OCI-LY3 (cell line): ENCODE measurements around the gene ARHGAP15.

Source experiments
- H2AFZ ChIP-seq: fragments of 200-600, 300-600 bp; shearing (Covaris generic); 2 replicates; pipeline ENCODE4 v1.6.0; 2014; ENCODE audit warnings: antibody characterized with exemption, low read depth, low read length
- H3K27ac ChIP-seq: fragments of 200-600, 300-600 bp; sonication (generic); 2 replicates; pipeline ENCODE4 v1.5.1; 2014; ENCODE audit warnings: mild to moderate bottlenecking, low read length, moderate library complexity, mixed read lengths
- H3K27me3 ChIP-seq: fragments of 200-600, 300-600 bp; sonication (generic); 2 replicates; pipeline ENCODE4 v1.6.1; 2014; ENCODE audit warnings: low read depth, low read length, mixed read lengths
- H3K36me3 ChIP-seq: fragments of 200-600, 300-600 bp; sonication (generic); replicated peaks from 2 replicates; pipeline ENCODE3; 2014; ENCODE audit warnings: low read depth, low read length, mixed read lengths
- H3K4me1 ChIP-seq: fragments of 300-600, 200-600 bp; sonication (generic); 2 replicates; pipeline ENCODE4 v1.6.1; 2014; ENCODE audit warnings: low read length, mixed read lengths
- H3K4me2 ChIP-seq: fragments of 200-600, 300-600 bp; sonication (generic); 2 replicates; pipeline ENCODE4 v1.6.1; 2014; ENCODE audit warnings: low read length, mixed read lengths
- H3K4me3 ChIP-seq: fragments of 300-600, 200-600 bp; sonication (generic); 2 replicates; pipeline ENCODE4 v1.5.1; 2014; ENCODE audit warnings: antibody characterized with exemption, mild to moderate bottlenecking, low read length, moderate library complexity
- H3K79me2 ChIP-seq: fragments of 300-600, 200-600 bp; shearing (Covaris generic); 2 replicates; pipeline ENCODE4 v1.6.1; 2014; ENCODE audit warnings: mild to moderate bottlenecking, low read length, mixed read lengths
- H3K9ac ChIP-seq: fragments of 300-600, 200-600 bp; shearing (Covaris generic); 2 replicates; pipeline ENCODE4 v1.6.0; 2014; ENCODE audit warnings: mild to moderate bottlenecking, low read length, moderate library complexity
- H3K9me3 ChIP-seq: fragments of 200-600, 300-600 bp; shearing (Covaris generic); 2 replicates; pipeline ENCODE4 v1.6.1; 2014; ENCODE audit warnings: low read length, mixed read lengths; ENCODE audit not compliant: insufficient read depth
- H4K20me1 ChIP-seq: fragments of 200-600, 300-600 bp; sonication (generic); 2 replicates; pipeline ENCODE4 v1.6.1; 2016; ENCODE audit warnings: low read length, mixed read lengths; ENCODE audit not compliant: insufficient read depth
- CTCF ChIP-seq: fragments of 200-600, 300-600 bp; sonication (generic); IDR thresholded peaks from 2 replicates; pipeline ENCODE4 v1.5.1; 2014; ENCODE audit warnings: antibody characterized with exemption, low read length, low read depth
- EZH2phosphoT487 ChIP-seq: fragments of 200-600 bp; shearing (Covaris generic); IDR thresholded peaks from 2 replicates; pipeline ENCODE4 v1.6.1; 2018; ENCODE audit warnings: antibody characterized with exemption, mixed run types, low read depth

ARHGAP15 gene

GRCh38 chr2:143355870-143356269, 226.7 kb downstream of the ARHGAP15 start:
- H4K20me1 ChIP-seq = 0 out of 2 replicates have a peak, but pooled peaks cover 3% of the 10 kb centered on the region
- H3K9ac ChIP-seq = no peak overlapping the region
- no peak overlapping the region for H2AFZ ChIP-seq
- H3K36me3 ChIP-seq = no peaks in the 10 kb centered on the region
- H3K79me2 ChIP-seq = no peaks in the 10 kb centered on the region
- TF ChIP-seq EZH2phosphoT487 (no peak), CTCF (no peak)
- H3K4me2 ChIP-seq = no peak overlapping the region
- H3K9me3 ChIP-seq = no peaks in the 10 kb centered on the region
- no peaks in the 10 kb centered on the region for H3K27me3 ChIP-seq
- H3K4me3 ChIP-seq = no peak overlapping the region
- no peak overlapping the region for H3K27ac ChIP-seq
- no peaks in the 10 kb centered on the region for H3K4me1 ChIP-seq

GRCh38 chr2:143356336-143356735, 227.1 kb downstream of the ARHGAP15 start:
- H3K27ac ChIP-seq = no peak overlapping the region
- no peak for TF ChIP-seq CTCF
- TF ChIP-seq EZH2phosphoT487 = no peak
- no peak overlapping the region for H3K9ac ChIP-seq
- 0 out of 2 replicates have a peak, but pooled peaks cover 3% of the 10 kb centered on the region for H4K20me1 ChIP-seq
- no peaks in the 10 kb centered on the region for H3K27me3 ChIP-seq
- no peak overlapping the region for H3K4me2 ChIP-seq
- H3K36me3 ChIP-seq = no peaks in the 10 kb centered on the region
- H3K4me1 ChIP-seq = no peaks in the 10 kb centered on the region
- no peaks in the 10 kb centered on the region for H3K9me3 ChIP-seq
- H2AFZ ChIP-seq = no peak overlapping the region
- H3K4me3 ChIP-seq = no peak overlapping the region
- no peaks in the 10 kb centered on the region for H3K79me2 ChIP-seq

- Histone ChIP-seq H3K27ac (no peak overlapping the region), H3K9me3 (no peaks in the 10 kb centered on the region), H3K79me2 (no peaks in the 10 kb centered on the region), H3K36me3 (no peaks in the 10 kb centered on the region), H2AFZ (no peak overlapping the region), H3K4me1 (no peaks in the 10 kb centered on the region), H4K20me1 (0 out of 2 replicates have a peak, but pooled peaks cover 3% of the 10 kb centered on the region), H3K4me2 (no peak overlapping the region), H3K9ac (no peak overlapping the region), H3K27me3 (no peaks in the 10 kb centered on the region), H3K4me3 (no peak overlapping the region)
- TF ChIP-seq EZH2phosphoT487 = no peak
- no peak for TF ChIP-seq CTCF
These were observed 227.7 kb downstream of the ARHGAP15 start for GRCh38 chr2:143356736-143357446.

GRCh38 chr2:143357966-143358365, 228.7 kb downstream of the ARHGAP15 start:
- no peak overlapping the region for H3K9ac ChIP-seq
- H3K9me3 ChIP-seq = no peaks in the 10 kb centered on the region
- no peaks in the 10 kb centered on the region for H3K36me3 ChIP-seq
- H3K27ac ChIP-seq = no peak overlapping the region
- H3K4me3 ChIP-seq = no peak overlapping the region
- 0 out of 2 replicates have a peak, but pooled peaks cover 6% of the 10 kb centered on the region for H4K20me1 ChIP-seq
- H3K4me1 ChIP-seq = no peaks in the 10 kb centered on the region
- H3K4me2 ChIP-seq = no peak overlapping the region
- no peaks in the 10 kb centered on the region for H3K79me2 ChIP-seq
- no peak overlapping the region for H2AFZ ChIP-seq
- TF ChIP-seq EZH2phosphoT487 = no peak
- TF ChIP-seq CTCF = no peak
- no peaks in the 10 kb centered on the region for H3K27me3 ChIP-seq
